ENCODE results near the gene FNDC10. TPM values are rescaled to one million over a fixed set of nuclear protein-coding genes. Genes with fewer than 3 reads are reported as not detected.
"Not testable (repeated sequence)": the region's sequence is repeated elsewhere in the genome, so short reads cannot be mapped to it uniquely, and the experiment has no call there.

Gene FNDC10
- total RNA-seq, 1 experiment from 2014 or later, result 15.2 TPM

- not testable (repeated sequence) for H3K27ac Mint-ChIP-seq; H3K4me3 Mint-ChIP-seq; H3K23me2 ChIP-seq (ENCODE audit: insufficient read length, low read depth, low read length, poor library complexity, severe bottlenecking); H3K4ac ChIP-seq (ENCODE audit: low read depth, low read length); H3K9me3 Mint-ChIP-seq; H3K18ac ChIP-seq (ENCODE audit: insufficient read length, low read depth, low read length); H3K4me1 ChIP-seq (ENCODE audit: insufficient read depth, low read length); H3K27me3 Mint-ChIP-seq (ENCODE audit: low read depth); H3K79me1 ChIP-seq (ENCODE audit: insufficient read depth, low read depth, low read length, poor library complexity, severe bottlenecking); H2AK5ac ChIP-seq (ENCODE audit: insufficient read length, low read length); H4K20me1 ChIP-seq (ENCODE audit: control insufficient read depth, insufficient read depth, insufficient read length); H3K9me3 ChIP-seq (ENCODE audit: control insufficient read depth, low read depth, low read length); H3K79me2 ChIP-seq (ENCODE audit: insufficient read depth, low read length); H3K23ac ChIP-seq (ENCODE audit: insufficient read length, low read depth, low read length); H4K5ac ChIP-seq (ENCODE audit: insufficient read length, low read depth, low read length); H2BK5ac ChIP-seq (ENCODE audit: insufficient read length, low read length); H3K4me2 ChIP-seq (ENCODE audit: insufficient read depth, insufficient read length, low read length); H4K91ac ChIP-seq (ENCODE audit: insufficient read length, low read depth, low read length); H2BK120ac ChIP-seq (ENCODE audit: low read depth, low read length, poor library complexity, severe bottlenecking); H2BK12ac ChIP-seq (ENCODE audit: insufficient read length, low read depth, low read length); H3K27me3 ChIP-seq (ENCODE audit: insufficient read depth, low read length); H3K14ac ChIP-seq (ENCODE audit: insufficient read depth, low read length); H3K56ac ChIP-seq (ENCODE audit: insufficient read length, low read depth, low read length); H3T11ph ChIP-seq (ENCODE audit: low read length); H3K4me1 Mint-ChIP-seq; H4K8ac ChIP-seq (replicated peaks; ENCODE audit: insufficient read length, low read depth, low read length); H3K27ac ChIP-seq (ENCODE audit: insufficient read length, low read depth, low read length); H2BK15ac ChIP-seq (ENCODE audit: low read depth, low read length); H2BK20ac ChIP-seq (ENCODE audit: low read depth, low read length, poor library complexity, severe bottlenecking); H3K9ac ChIP-seq (ENCODE audit: extremely low read depth, insufficient read length, low read length); H2AFZ ChIP-seq (ENCODE audit: low read length); DNase-seq
- peaks cover 45 to 62% (median 62%) of the 10 kb centered on the region in 3 experiments; a peak in 6 of 7 replicates for H3K36me3 Mint-ChIP-seq (ENCODE audit: insufficient read depth in 1 of 3, low read depth in 3 of 3)
- WGBS (ENCODE audit: extremely low coverage, insufficient read length, low lambda C conversion rate), result no CpG with 5 or more reads among the region's 17 CpGs
Observed at GRCh38 chr1:1647567-1648241, 47.8 kb upstream of the FNDC10 start.

GRCh38 chr1:1646326-1646725 is 46.4 kb upstream of the FNDC10 start:
- not testable (repeated sequence) for H2BK5ac ChIP-seq (ENCODE audit: insufficient read length, low read length); H4K91ac ChIP-seq (ENCODE audit: insufficient read length, low read depth, low read length); H3T11ph ChIP-seq (ENCODE audit: low read length); H3K56ac ChIP-seq (ENCODE audit: insufficient read length, low read depth, low read length); H3K4me1 Mint-ChIP-seq; H3K27ac ChIP-seq (ENCODE audit: insufficient read length, low read depth, low read length); H3K4me3 Mint-ChIP-seq; H3K4me2 ChIP-seq (ENCODE audit: insufficient read depth, insufficient read length, low read length); H3K18ac ChIP-seq (ENCODE audit: insufficient read length, low read depth, low read length); H3K23ac ChIP-seq (ENCODE audit: insufficient read length, low read depth, low read length); H2BK20ac ChIP-seq (ENCODE audit: low read depth, low read length, poor library complexity, severe bottlenecking); H4K20me1 ChIP-seq (ENCODE audit: control insufficient read depth, insufficient read depth, insufficient read length); H2BK120ac ChIP-seq (ENCODE audit: low read depth, low read length, poor library complexity, severe bottlenecking); H3K14ac ChIP-seq (ENCODE audit: insufficient read depth, low read length); DNase-seq; H3K27ac Mint-ChIP-seq; H3K79me1 ChIP-seq (ENCODE audit: insufficient read depth, low read depth, low read length, poor library complexity, severe bottlenecking); H2AK5ac ChIP-seq (ENCODE audit: insufficient read length, low read length); H3K23me2 ChIP-seq (ENCODE audit: insufficient read length, low read depth, low read length, poor library complexity, severe bottlenecking); H4K8ac ChIP-seq (replicated peaks; ENCODE audit: insufficient read length, low read depth, low read length); H3K9me3 ChIP-seq (ENCODE audit: control insufficient read depth, low read depth, low read length); H3K9me3 Mint-ChIP-seq; H4K5ac ChIP-seq (ENCODE audit: insufficient read length, low read depth, low read length); H2AFZ ChIP-seq (ENCODE audit: low read length); H3K27me3 ChIP-seq (ENCODE audit: insufficient read depth, low read length); H2BK15ac ChIP-seq (ENCODE audit: low read depth, low read length); H3K79me2 ChIP-seq (ENCODE audit: insufficient read depth, low read length); H3K9ac ChIP-seq (ENCODE audit: extremely low read depth, insufficient read length, low read length); H3K4ac ChIP-seq (ENCODE audit: low read depth, low read length); H3K4me1 ChIP-seq (ENCODE audit: insufficient read depth, low read length); H3K27me3 Mint-ChIP-seq (ENCODE audit: low read depth); H2BK12ac ChIP-seq (ENCODE audit: insufficient read length, low read depth, low read length)
- H3K36me3 Mint-ChIP-seq (ENCODE audit: insufficient read depth in 1 of 3, low read depth in 3 of 3), result peaks cover 32 to 48% (median 48%) of the 10 kb centered on the region in 3 experiments; a peak in 6 of 7 replicates
- no CpG with 5 or more reads among the region's 5 CpGs for WGBS (ENCODE audit: extremely low coverage, insufficient read length, low lambda C conversion rate)
